Cardiac muscle cell (in vitro differentiated cells and primary cell): ENCODE data around the gene COL2A1. TPM values are rescaled to one million over a fixed set of nuclear protein-coding genes. Genes with fewer than 3 reads are reported as not detected.

Experiments used
- DNase-seq, 2 donors: peaks; one replicate each; pipeline versions ENCODE4 v3.0.0 to v3.0.0-alpha.2; 2010 to 2017; ENCODE audit warnings: low read depth in 1 of 2, low spot score in 1 of 2
- H3K27ac ChIP-seq: fragments of 200-600 bp; sonication (generic); 2 replicates; pipeline ENCODE4 v1.5.1; 2016
- H3K27me3 ChIP-seq: fragments of 200-600 bp; sonication (generic); 2 replicates; pipeline ENCODE4 v1.6.0; 2016; ENCODE audit warnings: control low read depth
- H3K36me3 ChIP-seq: fragments of 200-600 bp; sonication (generic); 2 replicates; pipeline ENCODE4 v1.5.1; 2016; ENCODE audit warnings: control low read depth
- H3K4me1 ChIP-seq: fragments of 200-600 bp; sonication (generic); 2 replicates; pipeline ENCODE4 v1.8.1; 2017; ENCODE audit warnings: low read depth, mild to moderate bottlenecking, mixed run types
- H3K4me3 ChIP-seq: fragments of 200-600 bp; sonication (generic); 2 replicates; pipeline ENCODE4 v1.5.1; 2016; ENCODE audit warnings: mild to moderate bottlenecking
- H3K9me3 ChIP-seq: fragments of 200-600 bp; sonication (generic); 2 replicates; pipeline ENCODE4 v1.5.1; 2017; ENCODE audit warnings: low read depth, mild to moderate bottlenecking, control low read depth
- polyA plus RNA-seq: library from polyadenylated mRNA; unstranded; fragments of >200 nt; fragmentation: Nextera tagmentation; extraction: Ambion mirVana; gene quantifications from 2 replicates; pipeline ENCODE4 v1.2.1, GENCODE V29; 2016
- total RNA-seq: library from RNA; depleted of rRNA; stranded (reverse); fragments of >200 nt; gene quantifications from 2 replicates; pipeline ENCODE4 v1.2.3, GENCODE V29; 2016
- TF ChIP-seq, protein P1 (sequence below): IDR thresholded peaks from 2 replicates; pipeline ENCODE4 v1.5.1; 2012; ENCODE audit warnings: low read depth, mild to moderate bottlenecking, low read length

The COL2A1 gene
- total and polyA plus RNA-seq, 2 experiments from 2014 or later: 261 to 596 TPM

DNA sequence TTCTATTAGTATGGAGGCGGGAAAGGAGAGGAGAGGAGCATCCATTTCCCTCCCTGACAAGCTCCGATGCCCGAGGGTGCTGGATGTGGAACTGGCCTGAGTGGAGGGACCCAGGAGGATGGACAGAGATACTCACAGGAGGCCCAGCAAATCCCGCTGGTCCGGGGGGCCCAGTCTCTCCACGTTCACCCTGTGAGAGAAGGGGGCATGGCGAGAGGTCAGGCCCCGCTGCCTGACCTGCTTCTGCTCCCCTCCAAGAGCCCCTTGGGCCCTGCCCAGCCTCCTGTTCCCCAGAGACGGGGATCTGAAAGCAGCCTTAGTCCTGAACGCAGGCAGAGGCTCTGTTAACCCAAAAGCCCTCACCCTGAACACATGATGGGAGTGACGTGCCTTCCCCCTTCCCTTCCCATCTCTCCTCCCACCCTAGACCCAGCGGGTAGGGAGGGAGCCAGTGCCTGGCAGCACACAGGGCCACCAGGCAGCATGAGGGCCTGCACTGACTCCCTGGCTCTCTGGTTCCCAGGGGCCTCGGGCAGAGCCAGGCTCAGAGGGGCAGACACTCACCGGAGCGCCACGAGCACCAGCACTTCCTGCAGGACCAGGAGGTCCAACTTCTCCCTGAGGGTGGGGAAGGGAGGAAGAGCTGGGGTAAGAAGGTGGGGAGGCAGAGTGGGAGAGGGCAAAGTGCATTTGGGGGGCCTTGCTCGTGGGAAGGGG is 23.3 kb downstream of the COL2A1 start:
- DNase-seq: no peak

DNA sequence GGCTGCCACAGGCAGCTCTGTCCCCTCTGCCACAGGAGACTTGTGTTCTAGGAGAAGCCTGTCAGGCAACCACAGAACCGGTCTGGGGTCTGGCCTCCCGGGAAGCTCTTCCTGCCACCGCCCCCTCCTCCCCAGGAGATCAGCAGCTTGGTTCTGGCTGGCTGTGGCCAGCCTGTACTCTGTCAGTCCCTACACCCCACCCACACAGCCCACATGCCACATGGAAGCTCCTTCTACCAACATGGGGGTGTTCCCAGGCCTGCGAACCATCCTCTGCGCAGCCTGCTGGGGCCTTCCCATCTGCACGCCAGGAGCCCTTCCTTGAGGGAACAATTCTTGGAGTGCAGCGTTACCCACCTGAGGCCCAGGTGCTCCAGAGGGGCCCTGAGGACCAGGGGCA is 24.1 kb downstream of the COL2A1 start:
- Histone ChIP-seq H3K36me3 (peaks cover 36% of the 10 kb centered on the region), H3K4me1 (no peaks in the 10 kb centered on the region), H3K27me3 (no peaks in the 10 kb centered on the region), H3K9me3 (no peaks in the 10 kb centered on the region), H3K4me3 (no peak overlapping the region), H3K27ac (no peak overlapping the region)
- TF ChIP-seq, protein P1, sequence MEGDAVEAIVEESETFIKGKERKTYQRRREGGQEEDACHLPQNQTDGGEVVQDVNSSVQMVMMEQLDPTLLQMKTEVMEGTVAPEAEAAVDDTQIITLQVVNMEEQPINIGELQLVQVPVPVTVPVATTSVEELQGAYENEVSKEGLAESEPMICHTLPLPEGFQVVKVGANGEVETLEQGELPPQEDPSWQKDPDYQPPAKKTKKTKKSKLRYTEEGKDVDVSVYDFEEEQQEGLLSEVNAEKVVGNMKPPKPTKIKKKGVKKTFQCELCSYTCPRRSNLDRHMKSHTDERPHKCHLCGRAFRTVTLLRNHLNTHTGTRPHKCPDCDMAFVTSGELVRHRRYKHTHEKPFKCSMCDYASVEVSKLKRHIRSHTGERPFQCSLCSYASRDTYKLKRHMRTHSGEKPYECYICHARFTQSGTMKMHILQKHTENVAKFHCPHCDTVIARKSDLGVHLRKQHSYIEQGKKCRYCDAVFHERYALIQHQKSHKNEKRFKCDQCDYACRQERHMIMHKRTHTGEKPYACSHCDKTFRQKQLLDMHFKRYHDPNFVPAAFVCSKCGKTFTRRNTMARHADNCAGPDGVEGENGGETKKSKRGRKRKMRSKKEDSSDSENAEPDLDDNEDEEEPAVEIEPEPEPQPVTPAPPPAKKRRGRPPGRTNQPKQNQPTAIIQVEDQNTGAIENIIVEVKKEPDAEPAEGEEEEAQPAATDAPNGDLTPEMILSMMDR: no peak
- DNase-seq: no peak

More for the DNA sequence above, 23.3 kb downstream of the COL2A1 start:
- H3K27ac ChIP-seq: no peak overlapping the region
- H3K27me3 ChIP-seq: no peaks in the 10 kb centered on the region
- no peaks in the 10 kb centered on the region for H3K4me1 ChIP-seq
- TF ChIP-seq, protein P1: no peak
- no peak overlapping the region for H3K4me3 ChIP-seq
- no peaks in the 10 kb centered on the region for H3K9me3 ChIP-seq
- H3K36me3 ChIP-seq: peaks cover 39% of the 10 kb centered on the region

DNA sequence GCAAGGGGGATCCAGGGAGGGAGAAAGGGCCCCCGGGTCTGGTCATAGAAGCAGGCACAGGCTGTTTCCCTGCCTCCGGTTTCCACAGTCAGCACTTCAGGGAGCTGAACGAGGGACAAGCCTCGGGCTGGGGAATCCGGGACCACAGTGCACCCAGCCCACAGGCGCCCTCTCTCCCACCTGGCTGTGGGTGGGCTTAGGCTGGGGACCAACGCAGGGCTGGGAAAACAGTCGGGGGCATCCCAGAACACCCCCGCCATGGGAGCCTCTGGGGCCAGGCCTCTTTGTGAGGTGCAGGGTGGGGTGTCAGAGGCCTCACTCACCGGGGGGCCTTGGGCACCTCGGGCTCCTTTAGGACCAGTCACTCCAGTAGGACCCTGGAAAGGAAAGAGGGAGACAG is 24.6 kb downstream of the COL2A1 start:
- no peak for DNase-seq
- Histone ChIP-seq H3K27me3 (no peaks in the 10 kb centered on the region), H3K4me1 (no peaks in the 10 kb centered on the region), H3K36me3 (peaks cover 34% of the 10 kb centered on the region), H3K4me3 (no peak overlapping the region), H3K9me3 (no peaks in the 10 kb centered on the region), H3K27ac (no peak overlapping the region)
- TF ChIP-seq, protein P1: no peak

DNA sequence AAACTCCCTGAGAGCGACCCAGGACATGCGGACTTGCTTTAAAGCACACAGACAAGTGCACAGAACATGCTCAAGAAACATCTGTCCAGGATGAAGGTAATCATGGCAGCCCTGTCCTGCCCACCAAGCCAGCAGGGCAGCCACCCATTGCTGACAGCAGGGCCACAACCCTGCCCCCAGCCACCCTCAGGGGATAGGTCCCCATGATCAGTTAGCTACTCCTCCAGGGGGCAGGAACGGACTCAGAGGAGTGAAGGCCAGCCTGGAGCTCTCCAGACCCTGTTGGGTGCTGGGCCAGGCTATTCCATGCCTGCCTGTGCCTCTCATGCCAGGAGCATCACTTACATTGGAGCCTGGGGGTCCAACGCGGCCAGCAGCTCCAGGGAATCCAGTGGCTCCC is 25.1 kb downstream of the COL2A1 start:
- Histone ChIP-seq H3K36me3 (peaks cover 29% of the 10 kb centered on the region), H3K27me3 (no peaks in the 10 kb centered on the region), H3K9me3 (no peaks in the 10 kb centered on the region), H3K27ac (no peak overlapping the region), H3K4me3 (no peak overlapping the region), H3K4me1 (no peaks in the 10 kb centered on the region)
- TF ChIP-seq, protein P1: no peak
- DNase-seq: no peak

DNA sequence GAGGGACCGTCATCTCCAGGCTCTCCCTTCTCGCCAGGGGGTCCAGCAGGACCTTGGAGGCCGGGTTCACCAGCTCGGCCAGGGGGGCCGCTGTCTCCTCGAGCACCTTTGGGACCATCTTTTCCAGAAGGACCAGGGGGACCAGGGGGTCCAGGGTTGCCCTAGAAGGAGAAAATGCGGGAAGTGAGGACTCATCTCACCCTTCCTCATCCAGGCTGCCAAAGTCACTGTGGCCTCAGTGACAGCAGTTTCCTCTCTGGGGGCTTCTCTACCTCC is 25.7 kb downstream of the COL2A1 start:
- Histone ChIP-seq H3K4me3 (no peak overlapping the region), H3K27me3 (no peaks in the 10 kb centered on the region), H3K4me1 (no peaks in the 10 kb centered on the region), H3K9me3 (no peaks in the 10 kb centered on the region), H3K36me3 (peaks cover 24% of the 10 kb centered on the region), H3K27ac (no peak overlapping the region)
- DNase-seq: no peak
- TF ChIP-seq, protein P1: no peak
